Ishikawa (cell line): ENCODE results near the gene COX4I2.

Experiments used
- CEBPB ChIP-seq: IDR thresholded peaks from 2 replicates; pipeline ENCODE4 v1.6.1; 2012
- CREB1 ChIP-seq: IDR thresholded peaks from 2 replicates; pipeline ENCODE4 v1.6.1; 2012; ENCODE audit warnings: low read depth
- EGR1 ChIP-seq: IDR thresholded peaks from 2 replicates; pipeline ENCODE4 v1.6.1; 2012
- EP300 ChIP-seq: IDR thresholded peaks from 2 replicates; pipeline ENCODE4 v1.6.1; 2012; ENCODE audit warnings: borderline replicate concordance
- FOXM1 ChIP-seq: IDR thresholded peaks from 2 replicates; pipeline ENCODE4 v1.6.1; 2012; ENCODE audit warnings: low read depth, borderline replicate concordance
- MAX ChIP-seq: IDR thresholded peaks from 2 replicates; pipeline ENCODE4 v1.6.1; 2012
- NFIC ChIP-seq: IDR thresholded peaks from 2 replicates; pipeline ENCODE4 v1.6.1; 2012
- RAD21 ChIP-seq: IDR thresholded peaks from 2 replicates; pipeline ENCODE4 v1.6.1; 2012; ENCODE audit warnings: low read depth
- REST ChIP-seq: IDR thresholded peaks from 2 replicates; pipeline ENCODE4 v1.6.1; 2012; ENCODE audit warnings: low read depth, mild to moderate bottlenecking
- TAF1 ChIP-seq: IDR thresholded peaks from 2 replicates; pipeline ENCODE4 v1.6.1; 2012; ENCODE audit warnings: low read depth, mild to moderate bottlenecking
- TCF12 ChIP-seq: IDR thresholded peaks from 2 replicates; pipeline ENCODE4 v1.6.1; 2012; ENCODE audit warnings: low read depth
- TEAD4 ChIP-seq: IDR thresholded peaks from 2 replicates; pipeline ENCODE4 v1.6.1; 2012
- USF1 ChIP-seq: IDR thresholded peaks from 2 replicates; pipeline ENCODE4 v1.6.1; 2012
- YY1 ChIP-seq: IDR thresholded peaks from 2 replicates; pipeline ENCODE4 v1.6.1; 2012; ENCODE audit warnings: low read depth
- ZBTB7A ChIP-seq: IDR thresholded peaks from 2 replicates; pipeline ENCODE4 v1.6.1; 2012; ENCODE audit warnings: low read depth

COX4I2 gene

GRCh38 chr20:31678389-31679356 is 41.0 kb downstream of the COX4I2 start:
- TF ChIP-seq TAF1 (no peak), RAD21 (no peak), TEAD4 (peak; percentile 56; the same call in 1 of the 2 replicates)

- TF ChIP-seq MAX (no peak), ZBTB7A (no peak), USF1 (no peak), REST (no peak), TCF12 (no peak), FOXM1 (no peak), EGR1 (no peak), YY1 (no peak), TAF1 (no peak), CEBPB (no peak), NFIC (no peak), EP300 (no peak), TEAD4 (no peak), CREB1 (no peak)
Measured at GRCh38 chr20:31679357-31680285, 41.9 kb downstream of the COX4I2 start.

GRCh38 chr20:31680286-31681127 is 42.8 kb downstream of the COX4I2 start:
- TF ChIP-seq EP300 (no peak), TCF12 (no peak), TEAD4 (no peak), CEBPB (no peak), EGR1 (no peak)

GRCh38 chr20:31681128-31681727 is 43.5 kb downstream of the COX4I2 start:
- TF ChIP-seq EGR1 (no peak), CEBPB (no peak), YY1 (no peak), EP300 (no peak), NFIC (no peak), ZBTB7A (no peak), USF1 (no peak), TAF1 (no peak)

- TF ChIP-seq NFIC (no peak), YY1 (no peak), EP300 (no peak), FOXM1 (no peak), USF1 (no peak), TAF1 (no peak), CREB1 (no peak), TCF12 (no peak), ZBTB7A (no peak), TEAD4 (no peak), REST (no peak), CEBPB (no peak), RAD21 (no peak), EGR1 (no peak), MAX (no peak)
Measured at GRCh38 chr20:31681769-31682168, 44.1 kb downstream of the COX4I2 start.
